Sigmoid colon (tissue), 7 donors: ENCODE measurements around the gene FOXP3. TPM values are rescaled to one million over a fixed set of nuclear protein-coding genes. Genes with fewer than 3 reads are reported as not detected.

Source experiments
- DNase-seq: peaks from one replicate; pipeline ENCODE4 v3.0.0-alpha.2; 2019
- H3K27ac ChIP-seq, 4 donors: fragments of 200-600 bp; sonication (generic); one replicate each; pipeline ENCODE4 v1.5.1; 2016 to 2019; ENCODE audit warnings: mild to moderate bottlenecking in 1 of 4
- H3K27me3 ChIP-seq, 3 donors: fragments of 200-600 bp; sonication (generic); one replicate each; pipeline ENCODE4 v1.5.1; 2019; ENCODE audit warnings: mild to moderate bottlenecking in 1 of 3
- H3K36me3 ChIP-seq, 4 donors: fragments of 200-600 bp; sonication (generic); one replicate each; pipeline ENCODE4 v1.5.1; 2016 to 2019
- H3K4me1 ChIP-seq, 4 donors: fragments of 200-600 bp; sonication (generic); one replicate each; pipeline ENCODE4 v1.5.1; 2017 to 2019
- H3K4me3 ChIP-seq, 4 donors: fragments of 200-600 bp; sonication (generic); one replicate each; pipeline ENCODE4 v1.5.1; 2017 to 2019; ENCODE audit warnings: mild to moderate bottlenecking in 2 of 4, moderate library complexity in 1 of 4
- H3K9me3 ChIP-seq, 4 donors: fragments of 200-600 bp in 3 of 4; sonication (generic) in 3 of 4; one replicate each; pipeline versions ENCODE4 v1.5.1 to v1.6.1; 2013 to 2019
- CTCF ChIP-seq, 4 experiments: fragments of 450-650 bp in 3 of 4; fragments of 200-600 bp in 1 of 4; IDR thresholded peaks; one replicate each; pipeline ENCODE4 v1.5.1; 2016 to 2019; ENCODE audit warnings: antibody characterized with exemption in 4 of 4, mild to moderate bottlenecking in 3 of 4, moderate library complexity in 2 of 4
- EP300 ChIP-seq, 4 donors: sonication (generic); formaldehyde crosslinking; IDR thresholded peaks; one replicate each; pipeline ENCODE4 v1.6.1; 2017; ENCODE audit warnings: antibody characterized with exemption in 4 of 4
- POLR2A ChIP-seq, 2 donors: fragments of 450-650 bp; IDR thresholded peaks; one replicate each; pipeline ENCODE4 v1.6.1; 2016; ENCODE audit warnings: antibody characterized with exemption in 2 of 2, mild to moderate bottlenecking in 2 of 2, moderate library complexity in 2 of 2
- POLR2AphosphoS5 ChIP-seq, 4 donors: sonication (generic); formaldehyde crosslinking; IDR thresholded peaks; one replicate each; pipeline ENCODE4 v1.6.1; 2017; ENCODE audit warnings: antibody characterized with exemption in 4 of 4
- WGBS, 2 donors: extraction: QIAGEN DNeasy Blood & Tissue Kit; methylation state at CpG; one replicate each; pipeline ENCODE4 v1.1.7; 2013; 5-methylcytosine and 5-hydroxymethylcytosine counted together
- intact Hi-C: fragments of 100-400 bp; cut with DNase I; formaldehyde crosslinking; loops from one replicate; pipeline ENCODE4 v1.15.1; 2023
- polyA plus RNA-seq, 3 donors: library from polyadenylated mRNA; stranded (reverse); fragments of 200-250 nt; gene quantifications; one replicate each; pipeline ENCODE4 v1.2.3, GENCODE V29; 2013
- total RNA-seq, 4 donors: library from RNA; depleted of rRNA; stranded (reverse); fragments of >200 nt; gene quantifications; one replicate each; pipeline ENCODE4 v1.1.0, GENCODE V29; 2016
- donor health status: healthy with polysubstance abuse.
- donor health status: Bipolar disorder and iron deficiency.
- donor health status: healthy.

The FOXP3 gene
- total and polyA plus RNA-seq, 7 donors, result 3.1 TPM; not detected in 6

GRCh38 chrX:49203536-49203935 lies 61.0 kb downstream of the FOXP3 start:
- intact Hi-C loops, result no loop called here
- Histone ChIP-seq H3K4me3 (no peak overlapping the region), H3K27me3 (no peaks in the 10 kb centered on the region), H3K4me1 (peaks cover 0 to 8% (median 5%) of the 10 kb centered on the region in 4 donors), H3K9me3 (no peaks in the 10 kb centered on the region), H3K27ac (no peak overlapping the region), H3K36me3 (no peaks in the 10 kb centered on the region)
- 76 to 79% methylated on average over 3 of the region's 3 CpGs for WGBS, 2 donors
- no peak for DNase-seq
- TF ChIP-seq CTCF (IDR thresholded peaks at IDR 0.05) (no peak), EP300 (IDR thresholded peaks at IDR 0.05) (no peak), POLR2AphosphoS5 (IDR thresholded peaks at IDR 0.05) (no peak), POLR2A (IDR thresholded peaks at IDR 0.05) (no peak)

- TF ChIP-seq POLR2AphosphoS5 (IDR thresholded peaks at IDR 0.05), result no peak
- TF ChIP-seq CTCF (IDR thresholded peaks at IDR 0.05), result no peak
- no peak for TF ChIP-seq EP300 (IDR thresholded peaks at IDR 0.05)
- no peak for TF ChIP-seq POLR2A (IDR thresholded peaks at IDR 0.05)
- intact Hi-C loops, result no loop called here
- Histone ChIP-seq H3K27me3 (no peaks in the 10 kb centered on the region), H3K4me1 (peaks cover 0 to 8% (median 5%) of the 10 kb centered on the region in 4 donors), H3K9me3 (no peaks in the 10 kb centered on the region), H3K27ac (no peak overlapping the region), H3K4me3 (no peak overlapping the region), H3K36me3 (no peaks in the 10 kb centered on the region)
- WGBS, 2 donors, result 11 to 79% methylated on average over 2 of the region's 2 CpGs
- no peak for DNase-seq
Measured at GRCh38 chrX:49202022-49202421, 62.5 kb downstream of the FOXP3 start.

Other genes with a start within 250 kb of the FOXP3 start
- gene TFE3, start 221.4 kb downstream of the FOXP3 start, total RNA-seq, result 10 to 100 TPM; 38.3 to 69.8 (median 56.0) TPM
- gene TFE3, start 221.4 kb downstream of the FOXP3 start, polyA plus RNA-seq, result 10 to 100 TPM; 21.0 to 32.6 (median 30.9) TPM
- 1 to 10 TPM in 3 of 4 donors, under 1 TPM in 1; 0.71 to 3.9 (median 1.3) TPM for gene CCDC120, start 205.7 kb downstream of the FOXP3 start, total RNA-seq
- 1 to 10 TPM; 4.2 to 7.6 (median 4.2) TPM for gene CCDC120, start 205.7 kb downstream of the FOXP3 start, polyA plus RNA-seq
- gene PRAF2, start 190.7 kb downstream of the FOXP3 start, total RNA-seq, result 10 to 100 TPM; 18.2 to 20.2 (median 19.0) TPM
- gene PRAF2, start 190.7 kb downstream of the FOXP3 start, polyA plus RNA-seq, result 10 to 100 TPM in 1 of 3 donors, 1 to 10 TPM in 2; 2.8 to 15.2 (median 8.4) TPM
- 100 to 1,000 TPM in 1 of 4 donors, 10 to 100 TPM in 3; 78.5 to 102 (median 93.5) TPM for gene WDR45, start 184.8 kb downstream of the FOXP3 start, total RNA-seq
- gene WDR45, start 184.8 kb downstream of the FOXP3 start, polyA plus RNA-seq, result 10 to 100 TPM; 49.5 to 57.1 (median 55.5) TPM
- 10 to 100 TPM; 14.4 to 25.0 (median 23.6) TPM for gene GPKOW, start 141.0 kb downstream of the FOXP3 start, total RNA-seq
- 10 to 100 TPM; 23.4 to 24.6 (median 24.3) TPM for gene GPKOW, start 141.0 kb downstream of the FOXP3 start, polyA plus RNA-seq
- gene MAGIX, start 102.0 kb downstream of the FOXP3 start, total RNA-seq, result 1 to 10 TPM; 1.4 to 3.1 (median 1.8) TPM
- 10 to 100 TPM in 2 of 3 donors, 1 to 10 TPM in 1; 7.7 to 24.0 (median 13.6) TPM for gene MAGIX, start 102.0 kb downstream of the FOXP3 start, polyA plus RNA-seq
- gene PLP2, start 92.8 kb downstream of the FOXP3 start, total RNA-seq, result 10 to 100 TPM; 39.0 to 65.1 (median 48.9) TPM
- 100 to 1,000 TPM in 1 of 3 donors, 10 to 100 TPM in 2; 61.7 to 185 (median 88.9) TPM for gene PLP2, start 92.8 kb downstream of the FOXP3 start, polyA plus RNA-seq
- gene PRICKLE3, start 78.3 kb downstream of the FOXP3 start, total RNA-seq, result 10 to 100 TPM in 2 of 4 donors, 1 to 10 TPM in 2; 7.7 to 13.0 (median 10.4) TPM
- 1 to 10 TPM; 4.8 to 9.8 (median 6.0) TPM for gene PRICKLE3, start 78.3 kb downstream of the FOXP3 start, polyA plus RNA-seq
- gene SYP, start 64.5 kb downstream of the FOXP3 start, total RNA-seq, result 10 to 100 TPM in 2 of 4 donors, 1 to 10 TPM in 2; 4.1 to 14.6 (median 10.9) TPM
- gene SYP, start 64.5 kb downstream of the FOXP3 start, polyA plus RNA-seq, result 10 to 100 TPM in 1 of 3 donors, 1 to 10 TPM in 2; 1.2 to 20.2 (median 1.4) TPM
- under 1 TPM in 2 of 4 donors, not detected in 2; 0.14 to 0.16 TPM for gene CACNA1F, start 31.4 kb downstream of the FOXP3 start, total RNA-seq
- gene CACNA1F, start 31.4 kb downstream of the FOXP3 start, polyA plus RNA-seq, result under 1 TPM in 2 of 3 donors, not detected in 1; under 0.01 to 0.70 TPM
- 10 to 100 TPM; 11.1 to 15.0 (median 12.6) TPM for gene CCDC22, start 29.2 kb downstream of the FOXP3 start, total RNA-seq
- 10 to 100 TPM in 1 of 3 donors, 1 to 10 TPM in 2; 9.0 to 16.1 (median 9.6) TPM for gene CCDC22, start 29.2 kb downstream of the FOXP3 start, polyA plus RNA-seq
- gene PPP1R3F, start 5.1 kb upstream of the FOXP3 start, total RNA-seq, result 10 to 100 TPM in 2 of 4 donors, 1 to 10 TPM in 2; 8.6 to 13.7 (median 10.1) TPM
- 1 to 10 TPM; 2.2 to 5.4 (median 3.9) TPM for gene PPP1R3F, start 5.1 kb upstream of the FOXP3 start, polyA plus RNA-seq
- not detected for gene GAGE10, start 38.9 kb upstream of the FOXP3 start, total RNA-seq
- not detected for gene GAGE10, start 38.9 kb upstream of the FOXP3 start, polyA plus RNA-seq
- not detected for gene GAGE12J, start 57.3 kb upstream of the FOXP3 start, total RNA-seq
- gene GAGE12J, start 57.3 kb upstream of the FOXP3 start, polyA plus RNA-seq, result not detected
- not detected for gene GAGE13, start 66.9 kb upstream of the FOXP3 start, total RNA-seq
- not detected for gene GAGE13, start 66.9 kb upstream of the FOXP3 start, polyA plus RNA-seq